ENCODE measurements around the gene BCAN.

DNA sequence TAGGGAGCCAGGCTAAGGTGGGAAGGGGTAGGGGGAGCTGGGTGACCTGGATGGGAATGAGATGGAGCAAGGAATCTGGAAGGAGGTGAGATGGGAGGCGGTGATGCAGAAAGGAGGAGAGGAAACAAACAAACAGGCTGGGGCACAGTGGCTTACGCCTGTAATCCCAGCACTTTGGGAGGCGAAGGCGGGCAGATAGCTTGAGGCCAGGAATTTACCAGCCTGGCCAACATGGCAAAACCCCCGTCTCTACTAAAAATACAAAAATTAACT lies 52.7 kb downstream of the BCAN start:
- TF ChIP-seq, protein P1, sequence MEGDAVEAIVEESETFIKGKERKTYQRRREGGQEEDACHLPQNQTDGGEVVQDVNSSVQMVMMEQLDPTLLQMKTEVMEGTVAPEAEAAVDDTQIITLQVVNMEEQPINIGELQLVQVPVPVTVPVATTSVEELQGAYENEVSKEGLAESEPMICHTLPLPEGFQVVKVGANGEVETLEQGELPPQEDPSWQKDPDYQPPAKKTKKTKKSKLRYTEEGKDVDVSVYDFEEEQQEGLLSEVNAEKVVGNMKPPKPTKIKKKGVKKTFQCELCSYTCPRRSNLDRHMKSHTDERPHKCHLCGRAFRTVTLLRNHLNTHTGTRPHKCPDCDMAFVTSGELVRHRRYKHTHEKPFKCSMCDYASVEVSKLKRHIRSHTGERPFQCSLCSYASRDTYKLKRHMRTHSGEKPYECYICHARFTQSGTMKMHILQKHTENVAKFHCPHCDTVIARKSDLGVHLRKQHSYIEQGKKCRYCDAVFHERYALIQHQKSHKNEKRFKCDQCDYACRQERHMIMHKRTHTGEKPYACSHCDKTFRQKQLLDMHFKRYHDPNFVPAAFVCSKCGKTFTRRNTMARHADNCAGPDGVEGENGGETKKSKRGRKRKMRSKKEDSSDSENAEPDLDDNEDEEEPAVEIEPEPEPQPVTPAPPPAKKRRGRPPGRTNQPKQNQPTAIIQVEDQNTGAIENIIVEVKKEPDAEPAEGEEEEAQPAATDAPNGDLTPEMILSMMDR (IDR thresholded peaks at IDR 0.05) = no peak
- TF ChIP-seq POLR2A (IDR thresholded peaks at IDR 0.05) = no peak

All from adrenal gland (tissue), 5 donors.